T follicular helper cell (primary cell): Measurements from ENCODE around the gene PACS1.

Source experiments
- DNase-seq: peaks from one replicate; pipeline ENCODE4 v3.0.0-alpha.2; 2020; ENCODE audit warnings: low read depth

The PACS1 gene

GRCh38 chr11:66259225-66259624 is 189.2 kb downstream of the PACS1 start:
- DNase-seq = no peak

GRCh38 chr11:66259956-66260355 is 189.9 kb downstream of the PACS1 start:
- no peak for DNase-seq

GRCh38 chr11:66261578-66261977 is 191.5 kb downstream of the PACS1 start:
- DNase-seq = no peak

- DNase-seq = no peak
Measured at GRCh38 chr11:66262191-66262590, 192.1 kb downstream of the PACS1 start.

- DNase-seq = no peak
Measured at GRCh38 chr11:66262696-66263095, 192.6 kb downstream of the PACS1 start.

GRCh38 chr11:66263231-66263630 is 193.2 kb downstream of the PACS1 start:
- no peak for DNase-seq

- DNase-seq = no peak
Measured at GRCh38 chr11:66263785-66264184, 193.7 kb downstream of the PACS1 start.

GRCh38 chr11:66264383-66264782 is 194.3 kb downstream of the PACS1 start:
- DNase-seq = no peak

- no peak for DNase-seq
Measured at GRCh38 chr11:66264914-66265313, 194.8 kb downstream of the PACS1 start.

- DNase-seq = no peak
Measured at GRCh38 chr11:66265531-66266377, 195.7 kb downstream of the PACS1 start.

GRCh38 chr11:66266378-66267038 is 196.4 kb downstream of the PACS1 start:
- DNase-seq = no peak

- DNase-seq = no peak
Measured at GRCh38 chr11:66267039-66267378, 196.9 kb downstream of the PACS1 start.

GRCh38 chr11:66267379-66268243 is 197.5 kb downstream of the PACS1 start:
- peak; percentile 82 for DNase-seq

GRCh38 chr11:66268244-66268951 is 198.3 kb downstream of the PACS1 start, which contains the start of gene RAB1B:
RAB1B (plus strand) TSS chr11:66268639; CDS start chr11:66268680, 41 bp downstream.
- peak; percentile 99 for DNase-seq

GRCh38 chr11:66268952-66269905 is 199.2 kb downstream of the PACS1 start:
- DNase-seq = no peak

GRCh38 chr11:66271816-66272215 is 201.7 kb downstream of the PACS1 start:
- no peak for DNase-seq

- no peak for DNase-seq
Measured at GRCh38 chr11:66272596-66272995, 202.5 kb downstream of the PACS1 start.

- DNase-seq = no peak
Measured at GRCh38 chr11:66274219-66274618, 204.1 kb downstream of the PACS1 start.

GRCh38 chr11:66275396-66275795 is 205.3 kb downstream of the PACS1 start:
- DNase-seq = no peak

GRCh38 chr11:66275984-66276612 is 206.0 kb downstream of the PACS1 start:
- no peak for DNase-seq
